NCI-H1417 (cell line): ENCODE data around the gene CCNG2.

Source experiments
- DNase-seq, 3 experiments: peaks; one replicate each; lab custom pipeline; 2025; lab: John Stamatoyannopoulos, UW

The CCNG2 gene

GRCh38 chr4:77147079-77147782 lies 9.8 kb upstream of the CCNG2 start:
- DNase-seq, result no peak

- DNase-seq, result no peak
Observed at GRCh38 chr4:77148078-77148477, 8.9 kb upstream of the CCNG2 start.

- DNase-seq, result no peak
Observed at GRCh38 chr4:77149789-77150188, 7.2 kb upstream of the CCNG2 start.

- DNase-seq, result no peak
Observed at GRCh38 chr4:77151241-77151640, 5.8 kb upstream of the CCNG2 start.

GRCh38 chr4:77152421-77152820 lies 4.6 kb upstream of the CCNG2 start:
- DNase-seq, result peak in 1 of 3 experiments; percentile 75

- no peak for DNase-seq
Observed at GRCh38 chr4:77153006-77153405, 4.0 kb upstream of the CCNG2 start.

GRCh38 chr4:77154065-77154464 lies 2.9 kb upstream of the CCNG2 start:
- no peak for DNase-seq

- DNase-seq, result peak in 1 of 3 experiments; percentile 49
Observed at GRCh38 chr4:77154761-77155499, 2.1 kb upstream of the CCNG2 start.

- peak in 2 of 3 experiments; percentile 65 to 89 for DNase-seq
Observed at GRCh38 chr4:77155631-77156452, 1.2 kb upstream of the CCNG2 start.

- DNase-seq, result peak; percentile 99 to 100 (median 99)
Observed at GRCh38 chr4:77156533-77156911, 485 bp upstream of the CCNG2 start.

GRCh38 chr4:77157859-77158486 lies 966 bp downstream of the CCNG2 start:
- DNase-seq, result peak; percentile 78 to 88 (median 86)

- no peak for DNase-seq
Observed at GRCh38 chr4:77158487-77158861, 1.5 kb downstream of the CCNG2 start.

- no peak for DNase-seq
Observed at GRCh38 chr4:77159806-77160205, 2.8 kb downstream of the CCNG2 start.

GRCh38 chr4:77163641-77164040 lies 6.6 kb downstream of the CCNG2 start:
- no peak for DNase-seq

- DNase-seq, result no peak
Observed at GRCh38 chr4:77167173-77167572, 10.2 kb downstream of the CCNG2 start.

GRCh38 chr4:77167866-77168265 lies 10.9 kb downstream of the CCNG2 start:
- DNase-seq, result no peak

GRCh38 chr4:77169481-77169880 lies 12.5 kb downstream of the CCNG2 start:
- DNase-seq, result no peak

GRCh38 chr4:77170926-77171325 lies 13.9 kb downstream of the CCNG2 start:
- no peak for DNase-seq

GRCh38 chr4:77172336-77172735 lies 15.3 kb downstream of the CCNG2 start:
- no peak for DNase-seq

GRCh38 chr4:77174426-77174825 lies 17.4 kb downstream of the CCNG2 start:
- DNase-seq, result no peak

GRCh38 chr4:77175201-77175611 lies 18.2 kb downstream of the CCNG2 start:
- DNase-seq, result peak in 2 of 3 experiments; percentile 14 to 64

- DNase-seq, result no peak
Observed at GRCh38 chr4:77176640-77177039, 19.6 kb downstream of the CCNG2 start.
